Activated T-cell treated with anti-CD3 and anti-CD28 coated beads, Interleukin-2, amount 50 U/mL, for 1 hour (primary cell): Measurements from ENCODE around the gene VWF.
A peak's percentile ranks its signal among the peaks of the same experiment; 100 is the strongest.

ENCODE experiments used
- DNase-seq: peaks from one replicate; pipeline ENCODE4 v3.0.0-alpha.2; 2020

The VWF gene

DNA sequence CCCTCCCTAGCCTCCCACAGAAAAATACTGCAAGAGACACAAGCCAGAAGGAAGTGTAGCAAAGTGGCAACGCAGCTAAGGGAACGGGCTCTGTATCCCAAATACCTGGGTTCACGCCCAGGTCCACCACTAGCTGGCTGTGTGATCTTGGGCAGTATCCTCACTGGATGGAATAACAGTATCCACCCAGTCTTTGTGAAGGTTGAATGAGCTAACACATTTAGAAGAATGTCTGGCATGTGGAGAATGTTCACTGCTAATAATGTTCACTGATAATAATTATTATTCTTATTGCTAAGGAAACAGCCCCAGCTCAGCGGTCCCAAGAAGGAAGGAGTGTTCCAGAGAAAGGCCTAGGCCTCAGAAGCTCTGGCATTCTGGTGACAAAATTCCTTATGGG is 70.9 kb downstream of the VWF start:
- DNase-seq: no peak

GRCh38 chr12:6052940-6053329 is 71.5 kb downstream of the VWF start:
- DNase-seq: no peak

GRCh38 chr12:6052206-6052939 is 72.1 kb downstream of the VWF start:
- no peak for DNase-seq

DNA sequence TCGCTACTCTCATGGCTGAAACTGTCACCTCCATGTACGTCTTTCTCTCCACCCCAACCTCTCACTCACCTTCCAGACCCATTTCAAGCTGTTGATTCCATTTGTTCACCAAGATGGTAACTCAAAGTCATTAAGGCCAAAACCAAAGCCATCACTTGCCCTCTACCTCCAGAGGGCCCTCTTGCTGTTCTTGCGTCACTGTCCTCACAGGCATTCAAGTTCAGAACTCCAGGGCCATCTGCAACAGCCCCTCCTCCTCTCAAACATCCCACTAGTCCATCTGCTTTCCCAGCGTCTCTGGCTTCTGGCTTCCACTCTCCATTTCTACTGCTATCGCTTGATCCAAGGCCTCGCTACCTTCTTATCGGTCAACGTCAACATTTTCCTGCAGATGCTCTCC is 74.5 kb downstream of the VWF start:
- no peak for DNase-seq

- no peak for DNase-seq
Measured at GRCh38 chr12:6049587-6049986, 74.9 kb downstream of the VWF start.

GRCh38 chr12:6047249-6048237 is 76.9 kb downstream of the VWF start:
- DNase-seq: no peak

DNA sequence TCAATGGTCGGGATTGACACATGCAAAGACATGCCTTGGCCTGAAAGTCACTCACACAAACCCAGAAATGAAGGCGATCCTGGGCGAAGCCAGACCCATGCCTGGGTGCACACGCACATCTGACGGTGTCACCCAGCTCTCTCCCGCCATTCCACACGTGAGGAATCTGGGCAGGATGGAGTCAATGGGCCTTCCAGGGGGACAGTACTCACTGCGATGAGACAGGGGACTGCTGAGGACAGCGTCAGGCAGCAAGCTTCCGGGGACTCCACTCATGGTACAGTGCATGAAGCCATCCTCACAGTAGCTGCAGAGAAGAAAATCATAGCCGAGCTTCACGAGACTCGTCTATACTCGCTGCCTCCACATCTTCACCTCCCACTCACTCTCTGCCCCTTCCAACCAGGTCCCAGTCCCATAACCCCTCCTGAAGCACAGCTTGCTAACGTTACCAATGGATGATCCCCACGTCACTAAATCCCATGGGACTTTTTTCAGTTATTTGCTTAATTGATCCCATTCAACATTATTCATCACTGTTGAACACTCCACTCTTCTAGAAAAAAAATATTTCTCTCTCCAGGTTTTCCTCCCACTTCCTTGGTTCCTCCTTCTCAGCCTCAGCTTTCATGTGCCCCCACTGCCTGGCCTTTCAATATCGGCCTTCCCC is 77.8 kb downstream of the VWF start:
- no peak for DNase-seq

DNA sequence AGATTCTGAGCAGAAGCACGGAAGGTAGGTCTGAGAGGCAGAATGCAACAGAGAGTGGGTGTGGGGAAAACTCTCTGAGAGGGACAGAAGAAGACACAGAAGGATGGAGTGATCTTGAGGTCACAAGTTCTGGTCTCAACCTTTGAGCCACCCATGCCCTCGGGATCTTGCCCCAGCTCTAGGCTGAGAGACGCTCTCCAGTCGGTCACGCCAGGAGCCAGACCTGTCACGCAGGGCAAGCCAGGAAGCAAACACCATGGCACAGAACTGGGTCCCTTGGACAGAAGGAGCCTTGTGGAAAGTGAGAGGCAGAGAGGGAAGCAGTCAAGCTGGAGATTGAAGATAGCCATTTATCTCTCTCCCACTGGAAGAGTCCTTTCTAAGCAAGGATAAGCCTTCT is 79.0 kb downstream of the VWF start:
- DNase-seq: no peak

- no peak for DNase-seq
Measured at GRCh38 chr12:6044082-6044481, 80.4 kb downstream of the VWF start.

DNA sequence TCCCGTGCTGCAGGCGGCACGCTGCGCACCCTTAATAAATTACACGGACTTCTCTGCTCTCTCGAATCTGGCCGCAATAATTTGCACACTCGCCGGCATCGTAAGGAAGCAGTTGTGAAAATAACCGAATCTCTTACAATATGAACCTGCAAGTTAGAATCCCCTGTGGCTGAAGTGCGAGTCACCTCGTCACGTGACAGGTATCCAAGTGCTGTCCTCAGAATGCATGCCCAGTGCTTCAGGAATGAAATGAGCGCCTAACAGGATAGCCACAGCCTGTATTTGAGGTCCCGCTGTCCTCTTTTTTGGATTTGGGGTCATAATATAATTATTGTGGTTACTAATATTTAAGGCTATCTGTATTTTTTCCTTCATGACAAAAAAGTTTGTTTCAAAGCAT is 82.0 kb downstream of the VWF start:
- DNase-seq: no peak

- DNase-seq: no peak
Measured at GRCh38 chr12:6041891-6042290, 82.6 kb downstream of the VWF start.

GRCh38 chr12:6040815-6041214 is 83.7 kb downstream of the VWF start:
- no peak for DNase-seq

- peak; percentile 51 for DNase-seq
Measured at GRCh38 chr12:6039894-6040601, 84.4 kb downstream of the VWF start.

GRCh38 chr12:6038160-6038559 is 86.3 kb downstream of the VWF start:
- DNase-seq: no peak

- no peak for DNase-seq
Measured at GRCh38 chr12:6037459-6037858, 87.0 kb downstream of the VWF start.

DNA sequence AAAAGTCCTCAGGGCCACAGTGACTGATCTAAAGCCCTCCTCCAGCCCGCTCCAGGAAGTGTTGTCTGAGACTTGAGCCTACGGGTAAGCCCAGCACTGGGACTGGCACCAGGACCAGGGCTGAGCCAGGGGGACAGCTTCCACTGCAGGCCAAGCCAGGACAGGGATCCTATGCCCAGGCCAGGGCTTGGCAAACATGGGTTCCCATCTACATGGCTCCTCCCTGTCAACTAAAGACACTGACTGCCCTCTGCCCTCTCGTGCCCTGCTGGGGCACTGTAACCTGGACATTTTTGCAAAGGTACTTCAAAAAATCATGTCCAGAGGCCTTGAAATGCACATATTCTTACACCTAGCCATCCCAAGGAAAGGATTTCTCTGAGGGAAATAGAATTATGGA is 88.0 kb downstream of the VWF start:
- DNase-seq: no peak

DNA sequence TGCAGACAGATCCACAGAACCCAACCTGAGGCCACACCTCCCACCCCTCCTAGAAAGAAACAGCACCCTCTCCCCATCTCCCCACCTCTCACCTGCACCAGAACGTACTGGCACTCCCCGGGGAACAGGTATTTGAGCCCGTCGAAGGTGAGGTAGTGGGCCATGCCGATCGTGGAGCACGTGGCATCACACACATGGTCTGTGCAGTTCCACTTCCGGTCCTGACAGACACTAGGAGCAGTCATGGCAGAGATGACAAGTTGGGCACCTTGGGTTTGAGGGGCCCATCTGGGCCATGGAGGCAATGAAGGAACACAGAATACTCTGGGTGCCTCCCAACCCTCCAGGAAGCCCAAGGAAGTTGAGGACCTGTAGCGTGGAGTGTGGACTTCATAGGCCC is 89.9 kb downstream of the VWF start:
- DNase-seq: no peak

DNA sequence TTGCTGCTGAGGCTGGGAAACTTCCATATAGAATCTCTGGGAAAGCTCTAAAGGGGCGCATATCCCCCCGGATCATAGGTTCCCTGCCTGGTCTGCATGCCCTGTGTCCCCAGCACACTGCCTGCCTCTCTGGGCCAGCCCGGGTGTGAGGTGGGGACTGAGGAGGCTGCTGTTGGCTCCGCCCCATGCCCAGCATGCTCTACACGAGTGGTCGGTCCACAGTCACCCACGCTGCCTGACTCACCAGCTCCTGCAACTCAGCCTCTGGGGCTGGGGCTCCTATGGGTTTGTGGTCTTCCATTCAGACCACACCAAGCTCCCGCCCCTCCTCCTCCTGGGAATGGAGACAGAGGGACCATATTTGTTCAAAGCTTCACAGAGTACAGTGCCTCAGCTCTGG is 90.9 kb downstream of the VWF start:
- DNase-seq: no peak

- DNase-seq: no peak
Measured at GRCh38 chr12:6032726-6033125, 91.7 kb downstream of the VWF start.

- DNase-seq: no peak
Measured at GRCh38 chr12:6031001-6031400, 93.5 kb downstream of the VWF start.

DNA sequence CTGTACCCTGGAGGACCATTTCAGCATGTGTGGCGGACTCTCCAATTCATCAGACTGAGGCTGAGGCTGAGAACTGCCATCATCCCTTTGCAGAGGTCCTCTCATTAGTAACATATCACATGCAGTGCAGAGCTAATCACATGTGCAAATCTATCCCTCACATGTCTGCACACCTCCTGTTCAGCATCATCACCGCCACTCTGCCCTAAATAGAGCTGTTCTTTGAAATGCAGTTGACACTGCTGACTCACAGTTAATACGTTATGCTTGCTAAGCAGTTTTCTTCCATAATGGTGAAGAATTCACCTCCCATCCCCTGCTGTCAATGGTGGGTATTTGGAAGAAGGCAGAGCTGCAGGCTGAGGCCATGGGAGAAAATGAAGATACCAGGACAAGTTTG is 94.4 kb downstream of the VWF start:
- DNase-seq: no peak

- no peak for DNase-seq
Measured at GRCh38 chr12:6029401-6029800, 95.1 kb downstream of the VWF start.

GRCh38 chr12:6026998-6027397 is 97.5 kb downstream of the VWF start:
- no peak for DNase-seq
